ENCODE results near the gene AFF2.

The AFF2 gene

DNA sequence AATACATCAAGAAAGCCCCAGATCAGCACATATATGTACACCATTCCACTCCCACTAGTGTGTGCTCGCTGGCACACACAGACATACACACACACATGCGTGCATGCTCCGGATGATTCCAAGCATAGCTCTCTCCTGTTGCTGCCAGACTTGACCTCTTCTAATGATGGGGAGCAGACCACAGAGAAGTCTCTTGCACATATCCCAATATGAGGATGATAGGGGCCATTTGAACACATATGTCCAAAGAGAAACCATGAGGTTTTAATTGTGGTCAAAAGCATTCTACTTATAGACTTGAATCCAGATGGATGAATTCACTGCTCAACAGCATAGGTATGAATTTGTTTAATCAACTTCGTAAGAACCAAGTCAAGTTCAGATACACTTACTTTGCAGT is 214.9 kb downstream of the AFF2 start:
- DNase-seq (ENCODE audit: extremely low read depth, low read depth): no peak
- TF ChIP-seq CTCF (IDR thresholded peaks at IDR 0.05; ENCODE audit: low read depth, low read length): no peak

DNA sequence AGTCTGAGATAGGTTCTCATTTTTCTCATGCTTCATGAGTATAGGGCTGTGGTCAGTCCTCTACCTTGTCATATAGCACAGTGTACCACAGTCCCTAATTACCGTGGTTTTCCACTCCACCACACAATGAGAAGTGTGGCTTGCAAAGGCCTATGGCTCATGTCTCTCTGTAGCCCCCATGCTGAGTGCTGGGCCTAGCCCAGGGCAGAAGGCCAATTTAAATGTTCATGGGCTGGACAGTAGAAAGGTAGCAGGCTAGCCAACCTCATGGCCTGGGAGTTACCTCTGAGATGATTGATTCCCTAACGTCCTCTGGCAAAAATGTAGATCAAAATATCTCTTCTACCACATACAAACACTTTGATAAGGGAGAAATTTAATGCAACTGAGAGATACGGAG is 222.5 kb downstream of the AFF2 start:
- no peak for TF ChIP-seq CTCF (IDR thresholded peaks at IDR 0.05; ENCODE audit: low read depth, low read length)
- no peak for DNase-seq (ENCODE audit: extremely low read depth, low read depth)

DNA sequence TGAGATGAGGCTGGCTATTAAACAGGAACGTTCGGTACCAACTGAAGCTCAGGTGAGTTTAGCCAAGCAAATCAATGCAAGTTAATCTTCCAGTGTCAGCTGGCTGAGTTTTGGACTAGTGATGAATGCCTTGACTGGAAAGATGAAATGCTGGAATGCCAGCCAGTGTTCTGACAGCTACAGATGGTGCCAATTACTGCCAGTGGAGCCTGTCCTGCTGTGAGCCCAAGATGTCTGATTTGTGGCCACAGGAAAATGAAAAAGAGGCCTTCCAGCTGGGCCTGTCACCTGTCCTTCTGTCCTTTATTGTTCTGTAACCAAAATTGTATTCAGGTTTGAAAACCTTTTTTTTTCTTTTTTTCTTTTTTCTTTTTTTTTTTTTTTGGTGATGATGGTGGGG is 223.1 kb downstream of the AFF2 start:
- TF ChIP-seq CTCF (IDR thresholded peaks at IDR 0.05; ENCODE audit: low read depth, low read length): no peak
- no peak for DNase-seq (ENCODE audit: extremely low read depth, low read depth)

DNA sequence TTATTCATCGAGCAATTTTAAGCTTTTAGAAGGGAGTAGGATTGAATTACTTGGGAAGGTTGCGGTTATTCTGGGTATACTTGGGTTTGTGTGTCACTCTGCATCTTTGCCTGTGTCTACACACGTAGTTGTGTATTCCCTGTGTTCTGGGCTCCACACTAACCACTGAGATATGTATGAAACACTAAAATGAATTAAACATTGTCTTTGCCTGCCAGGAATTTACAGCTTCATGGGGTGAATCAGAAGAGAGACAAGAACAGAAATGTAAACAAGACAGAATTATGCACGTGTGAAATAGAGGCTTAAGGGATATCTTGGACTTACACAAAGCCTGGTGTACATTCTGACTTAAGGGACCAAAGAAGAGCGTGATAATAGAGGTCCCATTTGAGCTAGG is 228.5 kb downstream of the AFF2 start:
- DNase-seq (ENCODE audit: extremely low read depth, low read depth): no peak
- TF ChIP-seq CTCF (IDR thresholded peaks at IDR 0.05; ENCODE audit: low read depth, low read length): no peak

GRCh38 chrX:148732743-148733142 is 232.3 kb downstream of the AFF2 start:
- no peak for DNase-seq (ENCODE audit: extremely low read depth, low read depth)
- no peak for TF ChIP-seq CTCF (IDR thresholded peaks at IDR 0.05; ENCODE audit: low read depth, low read length)

DNA sequence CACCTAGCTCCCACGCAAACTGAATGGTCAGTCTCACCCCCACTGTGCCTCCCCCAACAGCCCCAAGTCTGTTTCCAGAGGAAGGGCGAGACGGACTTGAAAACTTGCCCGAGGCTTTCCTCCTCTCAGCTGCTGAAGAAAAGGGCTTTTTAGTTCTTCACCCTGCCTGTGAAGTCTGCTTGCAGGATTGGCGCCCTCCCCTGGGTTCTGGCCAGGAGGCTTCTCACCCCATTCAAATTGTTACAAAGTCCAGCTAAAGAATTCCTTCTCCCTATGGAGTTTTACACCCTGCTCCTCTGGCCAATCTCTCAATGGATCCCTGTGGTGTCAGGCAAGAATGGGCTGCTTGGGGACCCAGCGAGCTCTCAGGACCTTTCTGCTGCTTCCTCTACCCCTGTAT is 241.0 kb downstream of the AFF2 start:
- no peak for DNase-seq (ENCODE audit: extremely low read depth, low read depth)
- TF ChIP-seq CTCF (IDR thresholded peaks at IDR 0.05; ENCODE audit: low read depth, low read length): no peak

GRCh38 chrX:148755111-148755510 is 254.7 kb downstream of the AFF2 start:
- DNase-seq (ENCODE audit: extremely low read depth, low read depth): no peak
- TF ChIP-seq CTCF (IDR thresholded peaks at IDR 0.05; ENCODE audit: low read depth, low read length): no peak

Data from AG09319 (cell line).